Measurements from ENCODE around the gene TMEM235. TPM values are rescaled to one million over a fixed set of nuclear protein-coding genes. Genes with fewer than 3 reads are reported as not detected.
"Not testable (repeated sequence)": the region's sequence is repeated elsewhere in the genome, so short reads cannot be mapped to it uniquely, and the experiment has no call there.

Gene TMEM235
- total RNA-seq, 1 donor from 2014 or later: not detected

GRCh38 chr17:78238823-78239488, 7.5 kb downstream of the TMEM235 start:
- DNase-seq (ENCODE audit: low read depth): no peak

- no peak for DNase-seq (ENCODE audit: low read depth)
Observed at GRCh38 chr17:78239489-78239931, 8.1 kb downstream of the TMEM235 start.

- DNase-seq (ENCODE audit: low read depth): no peak
Observed at GRCh38 chr17:78240012-78240655, 8.7 kb downstream of the TMEM235 start.

- DNase-seq (ENCODE audit: low read depth): no peak
Observed at GRCh38 chr17:78240839-78241238, 9.4 kb downstream of the TMEM235 start.

GRCh38 chr17:78241277-78242023, 10.0 kb downstream of the TMEM235 start:
- peak; percentile 25 for DNase-seq (ENCODE audit: low read depth)

- DNase-seq (ENCODE audit: low read depth): no peak
Observed at GRCh38 chr17:78242024-78242742, 10.8 kb downstream of the TMEM235 start.

- no peak for DNase-seq (ENCODE audit: low read depth)
Observed at GRCh38 chr17:78247304-78247703, 15.9 kb downstream of the TMEM235 start.

- no peak for DNase-seq (ENCODE audit: low read depth)
Observed at GRCh38 chr17:78248051-78248914, 16.9 kb downstream of the TMEM235 start.

GRCh38 chr17:78249074-78249817, 17.8 kb downstream of the TMEM235 start:
- no peak for DNase-seq (ENCODE audit: low read depth)

- DNase-seq (ENCODE audit: low read depth): no peak
Observed at GRCh38 chr17:78249818-78250806, 18.7 kb downstream of the TMEM235 start.

GRCh38 chr17:78250891-78251772, 19.7 kb downstream of the TMEM235 start:
- peak; percentile 57 for DNase-seq (ENCODE audit: low read depth)

GRCh38 chr17:78251773-78252103, 20.3 kb downstream of the TMEM235 start:
- DNase-seq (ENCODE audit: low read depth): no peak

- no peak for DNase-seq (ENCODE audit: low read depth)
Observed at GRCh38 chr17:78252111-78252634, 20.7 kb downstream of the TMEM235 start.

GRCh38 chr17:78252701-78253635, 21.5 kb downstream of the TMEM235 start:
- no peak for DNase-seq (ENCODE audit: low read depth)

GRCh38 chr17:78253636-78253945, 22.2 kb downstream of the TMEM235 start:
- DNase-seq (ENCODE audit: low read depth): not testable (repeated sequence)

GRCh38 chr17:78253946-78254672, 22.7 kb downstream of the TMEM235 start:
- peak; percentile 36 for DNase-seq (ENCODE audit: low read depth)

Data from renal cortical epithelial cell (primary cell).